ENCODE results near the gene PLXNA3.

DNA sequence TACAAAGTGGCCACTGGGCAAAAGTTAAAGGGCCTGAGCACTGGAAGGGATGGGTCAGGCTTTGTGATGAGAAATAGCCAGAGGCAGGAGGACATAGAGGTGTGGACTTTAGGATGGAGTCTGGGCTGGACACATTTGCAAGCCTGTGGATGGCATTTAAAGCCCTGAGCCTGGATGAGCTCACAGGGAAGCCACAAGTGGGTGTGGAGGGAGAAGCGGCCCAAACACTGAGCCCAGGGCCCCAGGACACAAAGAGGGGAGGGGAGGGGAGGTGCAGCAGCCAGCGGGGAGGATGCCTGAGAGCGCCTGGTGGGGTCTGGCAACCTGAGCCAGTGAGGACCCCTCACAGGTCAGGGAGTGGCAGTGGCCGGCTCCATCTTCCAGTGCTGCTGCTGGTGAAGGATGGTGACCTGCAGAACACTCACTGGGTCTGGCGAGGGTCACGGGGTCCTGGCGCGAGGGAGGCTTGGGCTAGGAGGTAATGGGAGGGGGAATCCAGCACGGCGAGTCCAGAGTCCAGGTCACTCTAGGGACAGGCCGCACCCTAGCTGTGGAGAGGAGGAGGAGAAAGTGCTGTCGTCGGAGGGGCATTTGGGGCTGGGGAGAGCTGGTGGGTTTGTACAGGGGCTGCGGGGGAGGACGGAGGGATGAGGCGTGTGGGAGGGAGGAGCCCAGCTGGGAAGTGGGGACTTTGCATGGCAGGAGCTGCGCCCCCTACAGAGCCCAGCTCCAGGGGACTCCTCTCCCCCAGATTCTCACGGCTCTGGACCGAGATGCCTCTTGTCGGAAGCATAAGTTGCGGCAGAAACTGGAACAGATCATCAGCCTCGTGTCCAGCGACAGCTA is 14.0 kb downstream of the PLXNA3 start:
- no peak for TF ChIP-seq POLR2AphosphoS5 (IDR thresholded peaks at IDR 0.05; ENCODE audit: low read length)
- TF ChIP-seq RCOR1 (conservative IDR thresholded peaks at IDR 0.05; ENCODE audit: low read depth, low read length) = no peak
- TF ChIP-seq, protein P1, sequence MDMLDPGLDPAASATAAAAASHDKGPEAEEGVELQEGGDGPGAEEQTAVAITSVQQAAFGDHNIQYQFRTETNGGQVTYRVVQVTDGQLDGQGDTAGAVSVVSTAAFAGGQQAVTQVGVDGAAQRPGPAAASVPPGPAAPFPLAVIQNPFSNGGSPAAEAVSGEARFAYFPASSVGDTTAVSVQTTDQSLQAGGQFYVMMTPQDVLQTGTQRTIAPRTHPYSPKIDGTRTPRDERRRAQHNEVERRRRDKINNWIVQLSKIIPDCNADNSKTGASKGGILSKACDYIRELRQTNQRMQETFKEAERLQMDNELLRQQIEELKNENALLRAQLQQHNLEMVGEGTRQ (IDR thresholded peaks at IDR 0.05; ENCODE audit: borderline replicate concordance, low read depth, low read length) = no peak
- no peak for TF ChIP-seq FOS (IDR thresholded peaks at IDR 0.05; ENCODE audit: borderline replicate concordance, extremely low read depth, insufficient read length)
- TF ChIP-seq POLR2AphosphoS2 (IDR thresholded peaks at IDR 0.05; ENCODE audit: low read depth, low read length) = no peak
- TF ChIP-seq CTCF (IDR thresholded peaks at IDR 0.05 in 2 of 3, conservative IDR thresholded peaks at IDR 0.05 in 1 of 3; ENCODE audit: control insufficient read depth in 2 of 3, extremely low read depth in 1 of 3, insufficient read depth in 1 of 3, low read depth in 3 of 3, low read length in 3 of 3) = no peak
- TF ChIP-seq EZH2 (IDR thresholded peaks at IDR 0.05; ENCODE audit: borderline replicate concordance, control insufficient read depth, low read depth, low read length) = no peak
- no peak for TF ChIP-seq PML (IDR thresholded peaks at IDR 0.05; ENCODE audit: low read length)
- TF ChIP-seq POU2F2 (IDR thresholded peaks at IDR 0.05; ENCODE audit: borderline replicate concordance, low read depth, low read length) = no peak
- no peak for TF ChIP-seq MAX (IDR thresholded peaks at IDR 0.05; ENCODE audit: low read depth, low read length)
- TF ChIP-seq ZNF24 (IDR thresholded peaks at IDR 0.05) = no peak
